ENCODE data around the gene CMPK2. TPM values are rescaled to one million over a fixed set of nuclear protein-coding genes. Genes with fewer than 3 reads are reported as not detected.

CMPK2 gene
- total and polyA plus RNA-seq, 9 of the 15 experiments (the other 6 are each of a cell fraction or from before 2014, with no cell fraction given), result 2.6 to 10.5 (median 5.0) TPM

- 0 out of 2 replicates have a peak, but pooled peaks have one; percentile 4 for TF ChIP-seq RFX1 (IDR thresholded peaks at IDR 0.05)
- TF ChIP-seq CHAMP1 (IDR thresholded peaks at IDR 0.05), result peak; percentile 84
- no peak for TF ChIP-seq GABPB1 (CRISPR knock-in tag; IDR thresholded peaks at IDR 0.05)
- TF ChIP-seq IRF2 (CRISPR knock-in tag; IDR thresholded peaks at IDR 0.05), result no peak
- TF ChIP-seq STAT5A (IDR thresholded peaks at IDR 0.05; ENCODE audit: borderline replicate concordance, low read length), result peak; percentile 99
- TF ChIP-seq ZNF280A (IDR thresholded peaks at IDR 0.05; ENCODE audit: low read depth, partially characterized antibody), result no peak
- TF ChIP-seq ZZZ3 (IDR thresholded peaks at IDR 0.05), result no peak
- peak; percentile 41 for TF ChIP-seq MGA (IDR thresholded peaks at IDR 0.05)
- peak; percentile 95 for TF ChIP-seq TAL1 (IDR thresholded peaks at IDR 0.05)
- no peak for TF ChIP-seq NFIX (CRISPR knock-in tag; IDR thresholded peaks at IDR 0.05; ENCODE audit: low read depth)
- no peak for TF ChIP-seq ZKSCAN3 (CRISPR knock-in tag; IDR thresholded peaks at IDR 0.05)
- no peak for TF ChIP-seq KLF10 (CRISPR knock-in tag; IDR thresholded peaks at IDR 0.05)
Measured at GRCh38 chr2:6909431-6910385, 44.0 kb upstream of the CMPK2 start (continued).

Data from K562 (cell line).